GM21447 (cell line): Measurements from ENCODE around the gene YBEY.

Source experiments
- ATAC-seq: cut with Tn5 transposase; IDR thresholded peaks from one replicate; pipeline ENCODE4 v1.9.1; 2021; ENCODE audit not compliant: unreplicated experiment

The YBEY gene

GRCh38 chr21:46264046-46264689 is 22.0 kb upstream of the YBEY start:
- ATAC-seq: no peak

DNA sequence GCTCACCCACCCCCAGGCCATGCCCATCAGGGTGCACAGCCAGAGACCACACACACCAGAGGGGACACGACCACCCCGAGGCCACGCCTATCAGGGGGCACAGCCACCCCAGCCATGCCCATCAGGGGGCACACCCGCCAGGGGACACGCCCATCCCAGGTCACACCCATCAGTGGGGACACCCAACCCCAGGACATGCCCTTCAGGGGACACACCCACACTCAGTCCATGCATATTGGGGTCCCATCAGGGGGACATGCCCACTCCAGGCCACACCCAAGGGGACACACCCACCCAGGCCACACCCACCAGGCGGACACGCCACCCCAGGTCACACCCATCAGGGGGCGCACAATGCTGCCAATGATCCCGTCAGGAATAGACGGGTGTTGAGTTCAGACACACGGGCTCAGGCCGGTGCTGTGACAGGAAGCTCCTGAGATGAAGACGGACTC is 21.4 kb upstream of the YBEY start:
- ATAC-seq: no peak

GRCh38 chr21:46265736-46266525 is 20.2 kb upstream of the YBEY start:
- no peak for ATAC-seq

DNA sequence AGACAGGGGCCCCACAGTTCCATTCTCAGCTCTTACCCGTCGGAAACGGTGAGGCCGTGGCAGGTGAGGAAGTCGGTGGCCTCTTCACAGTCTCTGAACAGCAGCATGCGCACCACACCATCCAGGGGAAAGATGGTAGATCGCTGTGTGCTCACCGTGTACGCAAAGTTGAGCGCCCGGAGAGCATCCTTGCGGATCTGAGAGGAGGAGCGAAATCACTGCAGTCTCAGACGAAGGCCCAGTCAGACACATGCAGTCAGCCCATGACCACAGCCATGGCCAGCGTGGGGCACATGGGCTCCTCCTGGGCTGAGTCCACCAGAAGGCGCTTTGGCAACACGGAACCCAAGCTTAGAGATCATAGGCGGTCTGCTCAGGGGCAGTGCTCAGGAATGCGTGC is 19.2 kb upstream of the YBEY start:
- ATAC-seq: no peak

DNA sequence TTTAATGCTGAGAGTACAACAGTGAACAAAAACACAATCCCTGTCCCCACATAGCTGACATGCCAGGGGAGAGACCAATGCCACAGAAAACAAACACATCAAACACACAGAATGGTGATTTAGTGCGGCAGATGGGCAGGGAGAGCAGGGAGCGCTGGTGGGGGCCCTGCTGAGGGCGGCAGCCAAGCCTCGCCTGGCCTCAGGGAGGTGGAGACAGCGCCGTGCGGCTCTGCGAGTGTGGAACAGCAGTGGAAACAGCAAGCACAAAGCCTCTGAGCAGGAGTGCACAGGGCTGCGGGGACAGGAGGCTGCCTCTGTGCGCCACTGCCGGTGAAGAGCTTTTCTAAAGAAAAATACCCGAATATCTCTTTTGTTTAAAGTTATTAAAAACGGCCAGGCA is 17.8 kb upstream of the YBEY start:
- ATAC-seq: no peak

- ATAC-seq: no peak
Observed at GRCh38 chr21:46269466-46269865, 16.7 kb upstream of the YBEY start.

DNA sequence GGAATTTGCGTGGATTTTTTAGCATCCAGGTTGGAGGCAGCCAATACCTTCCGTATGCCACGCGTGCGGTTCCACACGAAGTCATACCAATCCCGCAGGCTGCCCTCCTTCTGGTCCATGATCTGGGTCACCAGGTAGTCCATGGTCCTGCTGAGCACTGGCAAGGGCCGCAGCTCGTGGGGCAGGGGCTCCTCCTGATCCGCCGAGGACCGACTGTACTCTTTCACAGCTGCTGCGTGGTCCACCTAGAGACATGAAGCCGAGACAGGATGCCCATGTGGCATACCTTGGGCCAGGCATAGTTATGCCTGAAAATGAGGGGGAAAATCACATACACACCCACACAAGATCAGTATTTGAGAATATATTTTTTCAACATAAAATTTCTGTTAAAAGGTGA is 12.8 kb upstream of the YBEY start:
- ATAC-seq: no peak

DNA sequence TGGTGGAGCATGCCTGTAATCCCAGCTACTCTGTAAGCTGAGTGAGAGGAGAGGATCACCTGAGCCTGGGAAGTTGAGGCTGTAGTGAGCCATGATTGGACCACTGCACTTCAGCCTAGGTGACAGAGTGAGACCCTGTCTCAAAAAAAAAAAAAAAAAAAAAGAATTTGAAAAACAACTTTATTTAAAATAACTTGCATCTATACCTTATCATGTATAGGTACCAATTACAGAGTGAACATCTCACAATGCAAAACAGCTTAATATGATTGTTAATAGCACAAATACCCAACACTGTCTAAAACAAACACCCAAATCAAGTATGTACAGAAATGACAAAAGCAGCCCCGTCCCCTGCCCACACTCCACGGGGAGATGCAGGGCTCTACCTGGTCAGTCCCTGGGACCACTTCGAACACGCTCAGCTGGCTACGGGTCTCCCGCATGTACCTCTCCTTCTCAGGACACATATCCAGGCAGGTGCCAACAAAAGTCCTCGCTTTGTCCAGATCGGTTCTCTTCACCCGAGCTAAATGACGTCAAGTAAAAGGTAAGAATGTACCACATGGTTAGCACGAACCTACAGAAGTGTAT is 11.2 kb upstream of the YBEY start:
- ATAC-seq: no peak

- no peak for ATAC-seq
Observed at GRCh38 chr21:46284077-46284644, 2.0 kb upstream of the YBEY start.

DNA sequence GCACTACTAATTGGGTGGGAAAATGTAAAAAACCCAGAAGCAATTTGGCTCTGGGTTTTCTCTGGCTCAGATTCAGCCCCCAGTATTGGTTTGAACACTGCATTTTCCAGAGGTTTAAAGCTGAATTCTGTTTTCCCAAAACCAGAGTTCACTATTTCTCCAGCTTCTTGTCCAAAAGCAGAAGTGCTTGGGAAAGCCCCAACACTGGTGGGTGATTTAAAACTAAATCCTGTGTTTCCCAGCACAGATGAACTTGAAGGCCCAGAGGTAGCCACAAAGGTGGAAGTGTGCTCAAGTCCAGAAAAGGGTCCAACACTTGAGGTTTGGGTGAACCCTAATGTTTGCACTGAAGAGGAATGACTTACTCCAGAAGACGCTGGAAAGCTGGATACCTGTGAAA is 1.4 kb upstream of the YBEY start:
- ATAC-seq: no peak

GRCh38 chr21:46285206-46285661 is 908 bp upstream of the YBEY start, which contains the start of gene MCM3AP:
Gene MCM3AP, minus strand, starts transcription at chr21:46285611. Its CDS starts 325 bp downstream, at chr21:46285286.
- ATAC-seq: no peak

DNA sequence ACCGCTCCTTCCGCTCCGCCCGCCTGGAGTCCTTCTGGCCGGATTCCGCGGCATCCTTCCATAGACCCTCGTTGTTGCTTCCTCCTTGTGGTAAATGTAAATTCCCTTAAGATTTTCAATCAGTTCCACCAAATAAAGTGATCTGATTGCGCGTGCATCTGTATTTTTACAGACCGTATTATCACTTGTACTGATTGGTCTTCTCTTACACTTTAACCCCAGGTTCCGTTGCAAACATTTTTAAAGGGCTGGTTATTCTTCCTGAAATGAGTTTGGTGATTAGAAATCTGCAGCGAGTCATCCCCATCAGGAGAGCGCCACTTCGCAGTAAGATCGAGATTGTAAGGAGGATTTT is 483 bp downstream of the YBEY start:
- ATAC-seq: peak; percentile 7

DNA sequence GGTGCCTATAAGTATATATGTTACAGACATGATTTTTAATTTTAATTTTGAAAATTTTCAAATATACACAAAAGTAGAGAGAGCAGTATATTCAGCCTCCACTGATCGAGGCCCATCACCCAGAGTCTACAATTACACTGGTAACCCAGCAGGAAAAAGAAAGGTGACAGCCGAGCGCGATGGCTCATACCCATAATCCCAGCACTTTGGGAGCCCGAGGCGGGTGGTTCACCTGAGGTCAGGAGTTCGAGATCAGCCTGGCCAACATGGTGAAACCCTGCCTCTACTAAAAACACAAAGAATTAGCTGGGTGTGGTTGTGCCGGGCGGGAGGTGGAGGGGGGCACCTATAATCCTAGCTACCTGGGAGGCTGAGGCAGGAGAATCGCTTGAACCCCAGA is 1.4 kb downstream of the YBEY start:
- ATAC-seq: no peak

DNA sequence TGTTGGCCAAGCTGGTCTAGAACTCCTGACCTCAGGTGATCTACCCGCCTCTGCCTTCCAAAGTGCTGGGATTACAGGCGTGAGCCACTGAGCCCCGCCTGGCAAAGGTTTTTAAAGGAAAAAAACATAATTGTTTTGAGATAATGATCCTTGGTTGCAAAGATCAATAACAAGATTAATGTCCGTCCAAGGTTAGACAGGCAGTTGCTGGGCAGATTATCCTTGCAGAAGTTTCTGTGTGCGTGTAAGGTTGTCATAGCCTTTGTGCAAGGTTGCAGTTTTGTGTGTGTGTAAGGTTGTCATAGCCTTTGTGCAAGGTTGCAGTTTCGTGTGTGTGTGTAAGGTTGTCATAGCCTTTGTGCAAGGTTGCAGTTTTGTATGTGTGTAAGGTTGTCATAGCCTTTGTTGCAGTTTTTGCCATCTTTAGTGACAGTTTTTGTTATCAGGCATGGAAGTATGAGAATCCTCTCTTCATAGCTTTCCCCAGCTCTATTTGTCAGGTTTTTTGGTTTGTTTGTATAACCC is 3.6 kb downstream of the YBEY start:
- ATAC-seq: no peak

- ATAC-seq: no peak
Observed at GRCh38 chr21:46291561-46291960, 5.4 kb downstream of the YBEY start.

- no peak for ATAC-seq
Observed at GRCh38 chr21:46294647-46295176, 8.6 kb downstream of the YBEY start.

DNA sequence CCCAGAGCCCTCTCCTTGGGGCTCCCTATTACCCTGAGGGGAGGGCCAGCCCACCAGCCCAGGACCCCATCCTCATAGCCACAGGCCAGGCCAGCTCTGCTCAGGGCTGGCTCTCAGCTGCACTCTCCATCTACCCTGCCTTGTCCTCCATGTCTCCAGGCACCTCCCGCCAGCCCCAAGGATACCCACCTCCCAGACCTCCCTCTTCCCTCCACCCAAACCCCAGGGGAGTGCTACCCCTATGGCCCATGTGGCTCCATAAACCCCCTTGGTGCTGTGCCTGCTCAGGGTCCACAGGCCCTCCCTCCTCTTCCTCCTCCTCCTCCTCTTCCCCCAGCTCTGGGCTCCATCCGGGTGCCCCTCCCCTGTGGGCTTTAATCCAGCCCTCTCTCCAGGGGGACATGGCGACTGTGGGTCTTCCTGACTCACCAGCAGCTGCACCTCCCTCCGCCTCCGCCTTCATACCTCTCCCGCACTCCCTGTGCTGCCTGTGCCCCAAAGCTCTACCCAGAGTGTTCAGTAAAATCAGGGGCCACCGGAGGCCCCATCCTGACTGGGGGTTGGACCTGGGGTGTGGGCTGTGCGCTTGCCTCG is 9.1 kb downstream of the YBEY start:
- ATAC-seq: no peak

DNA sequence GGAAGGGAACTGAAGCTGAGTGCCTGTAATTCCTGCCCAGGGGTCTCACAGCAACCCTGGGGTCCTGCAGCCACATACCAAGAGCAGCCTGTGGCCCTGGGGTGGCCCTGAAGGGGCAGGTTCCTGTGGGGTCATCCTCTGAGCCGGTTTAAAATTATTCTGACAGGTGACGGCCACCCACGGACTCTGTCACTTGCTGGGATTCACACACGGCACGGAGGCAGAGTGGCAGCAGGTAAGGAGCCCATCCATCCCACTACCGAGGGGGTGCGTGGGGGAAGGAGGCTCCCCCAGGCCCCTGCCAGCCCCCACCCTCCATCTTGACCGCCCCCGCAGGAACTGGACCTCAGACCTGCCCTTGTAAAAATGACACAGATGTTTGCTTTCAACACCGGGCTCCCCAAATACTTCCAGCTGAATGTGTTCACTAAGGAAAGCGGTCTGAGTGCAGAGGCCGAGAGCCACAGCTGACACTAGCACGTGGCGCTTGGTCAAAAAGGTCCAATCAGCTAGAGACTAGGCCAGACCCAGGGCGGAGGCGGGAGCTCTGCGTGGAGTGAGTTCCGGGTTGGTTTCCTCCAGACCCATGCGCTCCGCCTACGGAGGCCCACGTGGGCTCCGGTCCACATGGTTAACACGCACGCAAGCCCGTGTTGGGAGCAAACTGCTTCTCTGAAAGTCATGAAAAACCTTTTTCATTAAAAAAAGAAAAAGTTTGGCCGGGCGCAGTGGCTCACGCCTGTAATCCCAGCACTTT is 10.0 kb downstream of the YBEY start:
- ATAC-seq: no peak

DNA sequence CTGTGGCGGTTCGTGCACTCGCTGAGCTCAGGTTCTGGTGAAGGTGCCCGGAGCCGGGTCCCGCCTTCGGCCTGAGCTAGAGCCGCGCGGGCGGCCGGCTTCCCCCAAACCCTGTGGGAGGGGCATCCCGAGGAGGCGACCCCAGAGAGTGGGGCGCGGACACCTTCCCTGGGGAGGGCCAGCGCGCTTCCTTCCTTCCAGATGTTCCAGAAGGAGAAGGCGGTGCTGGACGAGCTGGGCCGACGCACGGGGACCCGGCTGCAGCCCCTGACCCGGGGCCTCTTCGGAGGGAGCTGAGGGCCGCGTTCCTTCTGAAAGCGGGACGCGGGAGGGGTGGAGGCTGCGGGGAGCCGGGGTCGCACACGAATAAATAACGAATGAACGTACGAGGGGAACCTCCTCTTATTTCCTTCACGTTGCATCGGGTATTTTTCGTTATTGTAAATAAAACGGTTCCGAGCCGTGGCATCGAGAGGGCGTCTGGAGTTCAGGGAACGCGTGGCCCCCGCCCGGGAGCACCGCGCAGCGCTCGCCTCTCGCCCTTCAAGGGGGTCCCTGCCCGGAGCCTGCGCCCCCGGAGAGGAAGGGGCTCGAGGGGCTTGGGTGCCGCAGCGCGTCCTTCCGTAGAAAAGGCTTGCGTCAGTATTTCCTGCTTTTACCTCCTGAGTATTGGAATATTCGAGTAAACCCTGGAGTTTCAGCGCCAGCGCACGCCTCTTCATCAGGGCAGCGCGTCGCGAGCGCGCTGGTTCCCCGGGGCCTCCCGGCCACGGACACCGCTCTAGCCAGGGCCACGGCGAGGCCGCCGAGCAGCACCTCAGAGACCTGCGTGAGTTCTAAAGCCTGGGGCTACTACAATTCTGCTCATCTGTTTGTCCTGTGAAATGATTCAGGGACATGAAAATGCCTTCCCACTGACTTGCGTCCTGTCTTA is 11.5 kb downstream of the YBEY start:
- no peak for ATAC-seq
